HL-60 (cell line): ENCODE results near the gene TNIK.

ENCODE experiments used
- DNase-seq, 2 experiments: peaks; one replicate each; pipeline ENCODE4 v3.0.0-alpha.2; 2010 to 2020; ENCODE audit warnings: low read depth in 1 of 2, low spot score in 1 of 2
- H3K27ac ChIP-seq: fragments of 250-450 bp; sonication (Bioruptor Pico); replicated peaks from 2 replicates; pipeline ENCODE4 v1.5.1; 2020; ENCODE audit warnings: mild to moderate bottlenecking, moderate library complexity
- H3K27me3 ChIP-seq: fragments of 250-450 bp; sonication (Bioruptor Pico); 2 replicates; pipeline ENCODE4 v1.5.1; 2021; ENCODE audit warnings: mild to moderate bottlenecking, moderate library complexity; ENCODE audit not compliant: insufficient read depth, poor library complexity, severe bottlenecking
- H3K4me3 ChIP-seq: replicated peaks from 2 replicates; pipeline ENCODE4 v1.5.1; 2011; ENCODE audit warnings: mild to moderate bottlenecking, control low read depth, low read length; ENCODE audit not compliant: insufficient read depth
- CTCF ChIP-seq: IDR thresholded peaks from one replicate; pipeline ENCODE4 v1.5.1; 2011; ENCODE audit warnings: low read length, control low read depth, inconsistent platforms; ENCODE audit not compliant: insufficient read depth
- GABPA ChIP-seq: IDR thresholded peaks from 2 replicates; pipeline ENCODE4 v1.6.1; 2012; ENCODE audit warnings: low read depth
- POLR2AphosphoS5 ChIP-seq: IDR thresholded peaks from 2 replicates; pipeline ENCODE4 v1.6.1; 2012; ENCODE audit warnings: low read depth
- REST ChIP-seq: IDR thresholded peaks from 2 replicates; pipeline ENCODE4 v1.6.1; 2012; ENCODE audit warnings: low read depth; ENCODE audit not compliant: insufficient replicate concordance
- SPI1 ChIP-seq: IDR thresholded peaks from 2 replicates; pipeline ENCODE4 v1.6.1; 2012; ENCODE audit warnings: low read depth, mild to moderate bottlenecking, borderline replicate concordance

The TNIK gene

GRCh38 chr3:171465763-171466162, 5.6 kb upstream of the TNIK start:
- Histone ChIP-seq H3K27me3 (peaks cover 9% of the 10 kb centered on the region), H3K27ac (no peak overlapping the region), H3K4me3 (no peak overlapping the region)
- no peak for TF ChIP-seq SPI1
- no peak for DNase-seq

- peaks cover 16% of the 10 kb centered on the region for H3K27me3 ChIP-seq
- H3K4me3 ChIP-seq = no peak overlapping the region
- TF ChIP-seq SPI1 (no peak), CTCF (no peak), REST (no peak), GABPA (no peak), POLR2AphosphoS5 (no peak)
- H3K27ac ChIP-seq = no peak overlapping the region
- no peak for DNase-seq
These were observed 4.3 kb upstream of the TNIK start for GRCh38 chr3:171464462-171464861.

- Histone ChIP-seq H3K27me3 (peaks cover 30% of the 10 kb centered on the region), H3K4me3 (no peak overlapping the region), H3K27ac (no peak overlapping the region)
- TF ChIP-seq SPI1 = no peak
- no peak for TF ChIP-seq CTCF
- no peak for TF ChIP-seq GABPA
- TF ChIP-seq REST = no peak
- no peak for TF ChIP-seq POLR2AphosphoS5
- DNase-seq = no peak
These were observed 2.0 kb upstream of the TNIK start for GRCh38 chr3:171462224-171462623.

- DNase-seq = no peak
- Histone ChIP-seq H3K27ac (no peak overlapping the region), H3K4me3 (peak overlapping the region; percentile 65; the same call in 1 of the 2 replicates)
These were observed 1.3 kb upstream of the TNIK start for GRCh38 chr3:171461525-171461917.

More at GRCh38 chr3:171461525-171461917, 1.3 kb upstream of the TNIK start:
- peaks cover 31% of the 10 kb centered on the region for H3K27me3 ChIP-seq
- TF ChIP-seq SPI1 = no peak
- no peak for TF ChIP-seq REST
- TF ChIP-seq GABPA = no peak
- TF ChIP-seq POLR2AphosphoS5 = no peak
- TF ChIP-seq CTCF = no peak
